ENCODE results near the gene TNS1. TPM values are rescaled to one million over a fixed set of nuclear protein-coding genes. Genes with fewer than 3 reads are reported as not detected.

Gene TNS1
- total RNA-seq, 1 experiment from 2014 or later: 6.2 TPM

DNA sequence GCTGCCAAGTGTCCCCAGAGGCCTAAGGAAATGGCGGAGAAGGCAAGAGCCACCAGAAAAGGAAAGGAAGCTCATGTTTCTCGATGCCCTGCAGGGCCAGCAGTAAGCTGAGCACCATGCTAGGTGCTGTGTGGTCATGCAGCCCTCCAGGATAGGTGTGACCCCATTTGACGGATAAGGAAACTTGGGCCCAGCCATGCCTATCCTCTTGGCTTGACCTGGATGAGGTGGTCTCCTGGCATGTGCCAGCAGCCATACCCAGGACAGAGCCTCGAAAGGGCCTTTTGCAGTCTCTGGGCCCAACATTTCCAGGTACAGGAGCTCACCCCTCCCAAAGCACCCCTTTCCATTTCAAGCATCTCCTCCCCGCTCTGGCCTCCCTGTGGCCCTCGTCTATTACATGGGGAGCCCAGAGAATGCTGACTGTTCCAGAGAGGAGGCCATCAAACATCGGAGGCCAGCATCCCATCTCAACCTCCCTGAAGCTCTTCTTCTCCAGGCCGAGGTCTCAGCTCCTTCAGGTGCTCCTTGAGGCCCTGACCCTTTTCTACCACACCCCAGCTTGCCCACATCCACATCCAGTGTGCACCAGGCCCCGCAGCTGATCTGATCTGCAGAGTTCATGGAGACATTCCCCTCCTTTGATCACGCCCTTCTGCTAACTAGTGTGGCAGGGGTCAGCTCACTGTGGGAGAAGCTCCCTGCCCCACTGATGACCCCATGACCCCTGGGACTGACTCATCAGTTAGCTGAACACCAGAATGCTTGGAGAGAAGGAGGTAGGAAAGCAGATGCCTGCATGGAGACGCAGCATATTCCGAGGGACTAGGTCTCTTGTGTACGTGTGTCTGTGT, 208.4 kb downstream of the TNS1 start:
- peaks cover 0 to 7% of the 10 kb centered on the region in 2 experiments; a peak in 2 of 4 replicates for H3K4me1 ChIP-seq (ENCODE audit: control insufficient read depth in 1 of 2, insufficient read depth in 2 of 2, low read length in 2 of 2)
- TF ChIP-seq YY1 (IDR thresholded peaks at IDR 0.05; ENCODE audit: extremely low read depth, insufficient replicate concordance, low read depth, low read length): no peak
- TF ChIP-seq EZH2 (IDR thresholded peaks at IDR 0.05): no peak
- TF ChIP-seq EGR1 (IDR thresholded peaks at IDR 0.05; ENCODE audit: low read depth): no peak
- no peak for TF ChIP-seq ELF1 (IDR thresholded peaks at IDR 0.05; ENCODE audit: borderline replicate concordance, low read depth)
- TF ChIP-seq TCF7L2 (IDR thresholded peaks at IDR 0.05; ENCODE audit: borderline replicate concordance, extremely low read depth, insufficient read depth, insufficient read length): no peak
- no peak for TF ChIP-seq FOSL1 (IDR thresholded peaks at IDR 0.05; ENCODE audit: low read depth)
- no peak for TF ChIP-seq SP1 (IDR thresholded peaks at IDR 0.05; ENCODE audit: low read depth)
- TF ChIP-seq POLR2A (IDR thresholded peaks at IDR 0.05; ENCODE audit: borderline replicate concordance, extremely low read depth, insufficient read depth, insufficient read length): no peak
- TF ChIP-seq, protein P1, sequence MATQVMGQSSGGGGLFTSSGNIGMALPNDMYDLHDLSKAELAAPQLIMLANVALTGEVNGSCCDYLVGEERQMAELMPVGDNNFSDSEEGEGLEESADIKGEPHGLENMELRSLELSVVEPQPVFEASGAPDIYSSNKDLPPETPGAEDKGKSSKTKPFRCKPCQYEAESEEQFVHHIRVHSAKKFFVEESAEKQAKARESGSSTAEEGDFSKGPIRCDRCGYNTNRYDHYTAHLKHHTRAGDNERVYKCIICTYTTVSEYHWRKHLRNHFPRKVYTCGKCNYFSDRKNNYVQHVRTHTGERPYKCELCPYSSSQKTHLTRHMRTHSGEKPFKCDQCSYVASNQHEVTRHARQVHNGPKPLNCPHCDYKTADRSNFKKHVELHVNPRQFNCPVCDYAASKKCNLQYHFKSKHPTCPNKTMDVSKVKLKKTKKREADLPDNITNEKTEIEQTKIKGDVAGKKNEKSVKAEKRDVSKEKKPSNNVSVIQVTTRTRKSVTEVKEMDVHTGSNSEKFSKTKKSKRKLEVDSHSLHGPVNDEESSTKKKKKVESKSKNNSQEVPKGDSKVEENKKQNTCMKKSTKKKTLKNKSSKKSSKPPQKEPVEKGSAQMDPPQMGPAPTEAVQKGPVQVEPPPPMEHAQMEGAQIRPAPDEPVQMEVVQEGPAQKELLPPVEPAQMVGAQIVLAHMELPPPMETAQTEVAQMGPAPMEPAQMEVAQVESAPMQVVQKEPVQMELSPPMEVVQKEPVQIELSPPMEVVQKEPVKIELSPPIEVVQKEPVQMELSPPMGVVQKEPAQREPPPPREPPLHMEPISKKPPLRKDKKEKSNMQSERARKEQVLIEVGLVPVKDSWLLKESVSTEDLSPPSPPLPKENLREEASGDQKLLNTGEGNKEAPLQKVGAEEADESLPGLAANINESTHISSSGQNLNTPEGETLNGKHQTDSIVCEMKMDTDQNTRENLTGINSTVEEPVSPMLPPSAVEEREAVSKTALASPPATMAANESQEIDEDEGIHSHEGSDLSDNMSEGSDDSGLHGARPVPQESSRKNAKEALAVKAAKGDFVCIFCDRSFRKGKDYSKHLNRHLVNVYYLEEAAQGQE (IDR thresholded peaks at IDR 0.05; ENCODE audit: low read depth): no peak
- TF ChIP-seq RAD21 (IDR thresholded peaks at IDR 0.05; ENCODE audit: low read depth): no peak
- H3K4me2 ChIP-seq (ENCODE audit: low read length): no peak overlapping the region
- no peaks in the 10 kb centered on the region for H3K9me3 ChIP-seq (ENCODE audit: control insufficient read depth in 1 of 2, insufficient read depth in 1 of 2, low read depth in 1 of 2, low read length in 2 of 2)
- no peak overlapping the region for H3K9ac ChIP-seq (ENCODE audit: low read length)
- no peak for ATAC-seq
- no peak overlapping the region for H2AFZ ChIP-seq (ENCODE audit: low read depth, low read length, poor library complexity, severe bottlenecking)
- RAD21 ChIA-PET (ENCODE audit: low non-redundant PET in 1 of 2, low total read pairs in 2 of 2, uncharacterized antibody in 2 of 2, unreplicated experiment in 2 of 2): no interaction called here
- POLR2A ChIA-PET: no interaction called here
- H3K79me2 ChIP-seq (ENCODE audit: insufficient read depth, low read length): no peaks in the 10 kb centered on the region
- no peaks in the 10 kb centered on the region for H3K27me3 ChIP-seq (ENCODE audit: insufficient read depth, low read length)
- DNase-seq (ENCODE audit: low read depth, low spot score): no peak
- H3K4me3 ChIP-seq (replicated peaks in 1 of 2; ENCODE audit: low read depth in 1 of 2, low read length in 2 of 2): no peak overlapping the region
- no peaks in the 10 kb centered on the region for H3K9me2 ChIP-seq (ENCODE audit: insufficient read depth)
- CTCF ChIA-PET: interaction anchor here (1.2 kb wide), 1 partner anchor 92 kb away, joined by 3 read pairs; no protein-coding TSS in a partner anchor
- H3K36me3 ChIP-seq (ENCODE audit: control insufficient read depth in 1 of 2, insufficient read depth in 2 of 2, low read length in 2 of 2): no peaks in the 10 kb centered on the region
- intact Hi-C loops (cut with micrococcal nuclease): no loop called here
- no peak overlapping the region for H3K27ac ChIP-seq (ENCODE audit: low read depth, low read length)
- BruUV-seq (replicated peaks): no TSS peak
- H4K20me1 ChIP-seq (ENCODE audit: insufficient read depth): no peaks in the 10 kb centered on the region

All from HCT116 (cell line).